ENCODE data around the gene CHKB. TPM values are rescaled to one million over a fixed set of nuclear protein-coding genes. Genes with fewer than 3 reads are reported as not detected.

The CHKB gene
- total and polyA plus RNA-seq, 2 of the 4 experiments (the other 2 are of a cell fraction), result 8.1 to 36.9 TPM

DNA sequence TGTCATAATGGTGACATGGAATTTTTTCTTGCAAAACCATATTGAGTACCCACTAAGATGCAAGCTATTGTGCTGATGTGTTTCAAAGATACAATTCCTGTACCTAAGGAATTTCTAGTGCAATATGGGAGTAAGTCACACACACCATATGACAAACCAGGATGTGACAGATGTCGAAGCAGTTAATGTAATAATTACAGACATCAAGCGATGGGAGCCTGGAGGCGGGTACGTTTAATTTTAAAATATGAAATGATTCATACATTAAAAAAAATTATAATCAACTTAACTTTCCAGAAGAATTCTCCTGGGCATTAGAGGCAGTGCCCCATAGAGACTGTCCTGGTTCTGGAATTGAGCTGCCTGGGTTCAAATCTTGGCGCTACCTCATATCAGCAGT, 25.9 kb downstream of the CHKB start:
- in situ Hi-C loops (cut with MboI; ENCODE audit: low sequenced_read_pairs) (no loop called here), dilution Hi-C loops (cut with HindIII; ENCODE audit: low sequenced_read_pairs, unreplicated experiment) (no loop called here), intact Hi-C loops (cut with micrococcal nuclease) (no loop called here)
- no peak overlapping the region for H3K23ac ChIP-seq (ENCODE audit: low read depth, low read length)
- no peak overlapping the region for H2BK120ac ChIP-seq (ENCODE audit: low read depth, low read length)
- no CpG with 5 or more reads among the region's 5 CpGs for WGBS, 2 experiments (ENCODE audit: extremely low coverage in 2 of 2, insufficient read length in 1 of 2)
- no peaks in the 10 kb centered on the region for H3K9me1 ChIP-seq (ENCODE audit: insufficient read depth, low read length)
- no peaks in the 10 kb centered on the region for H3K79me1 ChIP-seq (ENCODE audit: low read depth in 1 of 2, low read length in 2 of 2)
- H3K36me3 ChIP-seq (ENCODE audit: control insufficient read depth, insufficient read depth, low read length), result no peaks in the 10 kb centered on the region
- no peak overlapping the region for H3K27ac ChIP-seq (ENCODE audit: insufficient read depth, low read length)
- no peak overlapping the region for H2BK20ac ChIP-seq (ENCODE audit: low read depth, low read length)
- H2AFZ ChIP-seq (replicated peaks; ENCODE audit: low read length, poor library complexity), result no peak overlapping the region
- no peak overlapping the region for H3K56ac ChIP-seq (ENCODE audit: extremely low read depth, insufficient read depth, low read length)
- ChIA-PET CTCF (interaction anchor here (0.5 to 1.0 kb wide), 3 partner anchors 11 to 31 kb away, joined by 3 read pairs; partner anchors contain the start of gene KLHDC7B), POLR2A (ENCODE audit: unreplicated experiment) (interaction anchor here (0.5 kb wide), 1 partner anchor 16 kb away, joined by 9 read pairs; no protein-coding TSS in a partner anchor)
- no peak overlapping the region for H3K14ac ChIP-seq (replicated peaks; ENCODE audit: low read depth, low read length)
- H3K9me3 ChIP-seq (ENCODE audit: control insufficient read depth, insufficient read depth, low read length), result no peaks in the 10 kb centered on the region
- peaks cover 40% of the 10 kb centered on the region for H3K27me3 ChIP-seq (ENCODE audit: control insufficient read depth, insufficient read depth, low read length)
- no peak overlapping the region for H3K4me2 ChIP-seq (ENCODE audit: low read depth, low read length)
- H3K4ac ChIP-seq (ENCODE audit: low read depth, low read length), result no peak overlapping the region
- no peaks in the 10 kb centered on the region for H4K20me1 ChIP-seq (ENCODE audit: insufficient read depth, low read length)
- DNase-seq (no peak), ATAC-seq (ENCODE audit: low read depth) (no peak)
- H4K91ac ChIP-seq (ENCODE audit: insufficient read depth, low read depth, low read length), result no peak overlapping the region
- no TSS peak for BruUV-seq (replicated peaks)
- no peak overlapping the region for H3K9ac ChIP-seq (ENCODE audit: low read depth, low read length)
- TF ChIP-seq POLR2A (IDR thresholded peaks at IDR 0.05; ENCODE audit: low read depth, low read length) (no peak), MAZ (IDR thresholded peaks at IDR 0.05; ENCODE audit: borderline replicate concordance, low read depth, low read length) (no peak), RFX5 (IDR thresholded peaks at IDR 0.05; ENCODE audit: low read depth, low read length) (no peak), CHD1 (IDR thresholded peaks at IDR 0.05; ENCODE audit: low read depth, low read length) (no peak), BHLHE40 (IDR thresholded peaks at IDR 0.05; ENCODE audit: low read depth, low read length) (no peak), SMC3 (IDR thresholded peaks at IDR 0.05; ENCODE audit: low read depth, low read length) (no peak), FOS (IDR thresholded peaks at IDR 0.05; ENCODE audit: low read depth, low read length) (no peak)
- TF ChIP-seq, protein P1, sequence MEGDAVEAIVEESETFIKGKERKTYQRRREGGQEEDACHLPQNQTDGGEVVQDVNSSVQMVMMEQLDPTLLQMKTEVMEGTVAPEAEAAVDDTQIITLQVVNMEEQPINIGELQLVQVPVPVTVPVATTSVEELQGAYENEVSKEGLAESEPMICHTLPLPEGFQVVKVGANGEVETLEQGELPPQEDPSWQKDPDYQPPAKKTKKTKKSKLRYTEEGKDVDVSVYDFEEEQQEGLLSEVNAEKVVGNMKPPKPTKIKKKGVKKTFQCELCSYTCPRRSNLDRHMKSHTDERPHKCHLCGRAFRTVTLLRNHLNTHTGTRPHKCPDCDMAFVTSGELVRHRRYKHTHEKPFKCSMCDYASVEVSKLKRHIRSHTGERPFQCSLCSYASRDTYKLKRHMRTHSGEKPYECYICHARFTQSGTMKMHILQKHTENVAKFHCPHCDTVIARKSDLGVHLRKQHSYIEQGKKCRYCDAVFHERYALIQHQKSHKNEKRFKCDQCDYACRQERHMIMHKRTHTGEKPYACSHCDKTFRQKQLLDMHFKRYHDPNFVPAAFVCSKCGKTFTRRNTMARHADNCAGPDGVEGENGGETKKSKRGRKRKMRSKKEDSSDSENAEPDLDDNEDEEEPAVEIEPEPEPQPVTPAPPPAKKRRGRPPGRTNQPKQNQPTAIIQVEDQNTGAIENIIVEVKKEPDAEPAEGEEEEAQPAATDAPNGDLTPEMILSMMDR (conservative IDR thresholded peaks at IDR 0.05; ENCODE audit: low read depth, low read length), result no peak
- H2AK9ac ChIP-seq (replicated peaks; ENCODE audit: low read depth, low read length, poor library complexity), result no peak overlapping the region
- H3K18ac ChIP-seq (ENCODE audit: low read depth, low read length), result no peak overlapping the region
- H4K5ac ChIP-seq (ENCODE audit: low read depth, low read length), result no peak overlapping the region
- H2BK5ac ChIP-seq (ENCODE audit: low read depth, low read length, poor library complexity, severe bottlenecking), result no peak overlapping the region
- no peak overlapping the region for H2BK15ac ChIP-seq (ENCODE audit: low read depth, low read length)
- no peaks in the 10 kb centered on the region for H3K4me1 ChIP-seq (ENCODE audit: control insufficient read depth, insufficient read depth, low read length)
- H3K4me3 ChIP-seq (ENCODE audit: insufficient read depth, low read depth, low read length), result no peak overlapping the region
- no peak overlapping the region for H4K8ac ChIP-seq (ENCODE audit: low read depth in 2 of 2, low read length in 2 of 2)
- H2AK5ac ChIP-seq (ENCODE audit: low read depth, low read length), result no peak overlapping the region
